Stimulated activated naive B cell treated with anti-CD40 and anti-IgM and Interleukin-4, amounts not matched to agents 10 μg/mL and 1 μg/mL and 100 μg/mL, for 72 hours (primary cell): ENCODE measurements around the gene PRLR.

Source experiments
- ATAC-seq, 2 donors: fragments of 150-1000 bp; cut with Tn5 transposase; replicated peaks; 2 replicates each; pipeline ENCODE4 v1.10.0; 2021; ENCODE audit warnings: moderate library complexity in 1 of 2
- DNase-seq: peaks from one replicate; pipeline ENCODE4 v3.0.0; 2021
- H3K27ac Mint-ChIP-seq: one replicate; pipeline ENCODE4 v1.8.0; 2022; ENCODE audit warnings: mild to moderate bottlenecking, mixed read lengths
- H3K27me3 Mint-ChIP-seq, 2 donors: one replicate each; pipeline ENCODE4 v1.8.0; 2022; ENCODE audit warnings: mixed read lengths in 2 of 2
- H3K36me3 Mint-ChIP-seq, 2 donors: one replicate each; pipeline ENCODE4 v1.8.0; 2022; ENCODE audit warnings: mixed read lengths in 2 of 2, mild to moderate bottlenecking in 1 of 2
- H3K4me1 Mint-ChIP-seq, 2 donors: one replicate each; pipeline ENCODE4 v1.8.0; 2022; ENCODE audit warnings: mixed read lengths in 2 of 2, mild to moderate bottlenecking in 1 of 2
- H3K4me3 Mint-ChIP-seq, 2 donors: one replicate each; pipeline ENCODE4 v1.8.0; 2022; ENCODE audit warnings: mild to moderate bottlenecking in 2 of 2, mixed read lengths in 2 of 2, moderate library complexity in 1 of 2
- H3K9me3 Mint-ChIP-seq, 2 donors: one replicate each; pipeline ENCODE4 v1.8.0; 2022; ENCODE audit warnings: mixed read lengths in 2 of 2, mild to moderate bottlenecking in 1 of 2

The PRLR gene

DNA sequence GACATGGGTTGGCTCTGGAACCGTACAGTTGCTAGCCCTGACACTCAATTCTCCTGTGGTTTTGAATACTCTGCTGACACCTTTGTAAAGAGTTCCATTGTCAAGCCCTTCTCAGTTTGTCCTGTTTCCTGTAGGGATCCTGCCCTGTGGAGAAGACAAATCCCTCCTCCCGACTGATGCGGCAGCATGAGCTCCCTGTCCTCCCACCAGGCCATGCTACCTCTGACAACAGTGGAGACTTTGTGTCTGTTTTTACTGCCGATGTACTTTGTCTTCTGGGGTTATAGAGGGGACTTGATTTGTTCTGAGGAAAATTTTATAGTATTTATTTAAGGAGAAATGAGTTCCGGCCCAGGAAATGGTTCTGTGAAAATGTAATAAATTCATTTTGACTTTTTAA lies 57.8 kb downstream of the PRLR start:
- DNase-seq: no peak
- Mint-ChIP-seq H3K36me3 (no peaks in the 10 kb centered on the region), H3K27ac (no peak overlapping the region), H3K27me3 (no peaks in the 10 kb centered on the region), H3K9me3 (peaks cover 3 to 4% of the 10 kb centered on the region in 2 donors), H3K4me1 (peaks cover 0 to 13% of the 10 kb centered on the region in 2 donors), H3K4me3 (no peak overlapping the region)
- no peak for ATAC-seq

DNA sequence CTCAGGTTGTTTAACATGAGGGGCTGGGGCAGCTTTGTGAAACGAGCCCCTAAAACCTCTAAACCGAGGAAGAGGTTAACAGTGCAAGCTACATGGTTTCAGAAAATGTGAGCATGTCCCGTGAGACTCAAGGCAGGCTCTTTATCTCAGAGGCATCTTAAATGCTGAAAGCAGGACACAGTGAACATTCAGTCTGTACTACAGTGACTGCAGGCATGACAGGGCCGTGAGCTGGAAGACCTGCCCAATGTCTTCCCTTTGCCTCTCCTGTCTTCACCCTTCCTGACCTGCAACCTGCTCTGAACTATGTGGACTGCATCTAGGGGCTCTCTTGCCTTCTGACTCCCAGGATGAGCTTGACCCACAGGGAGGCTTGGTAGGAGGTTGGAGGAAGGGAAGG lies 58.3 kb downstream of the PRLR start:
- no peak overlapping the region for H3K27ac Mint-ChIP-seq
- no peaks in the 10 kb centered on the region for H3K27me3 Mint-ChIP-seq
- H3K36me3 Mint-ChIP-seq: no peaks in the 10 kb centered on the region
- no peak for ATAC-seq
- H3K4me1 Mint-ChIP-seq: peaks cover 0 to 13% of the 10 kb centered on the region in 2 donors
- peaks cover 3 to 6% of the 10 kb centered on the region in 2 donors for H3K9me3 Mint-ChIP-seq
- DNase-seq: no peak
- no peak overlapping the region for H3K4me3 Mint-ChIP-seq

GRCh38 chr5:35171078-35171477 lies 59.2 kb downstream of the PRLR start:
- ATAC-seq (no peak), DNase-seq (no peak)
- no peak overlapping the region for H3K27ac Mint-ChIP-seq
- H3K9me3 Mint-ChIP-seq: peaks cover 3 to 6% of the 10 kb centered on the region in 2 donors
- H3K4me1 Mint-ChIP-seq: peaks cover 0 to 13% of the 10 kb centered on the region in 2 donors
- no peak overlapping the region for H3K4me3 Mint-ChIP-seq
- no peaks in the 10 kb centered on the region for H3K36me3 Mint-ChIP-seq
- no peaks in the 10 kb centered on the region for H3K27me3 Mint-ChIP-seq

- no peak for ATAC-seq
- no peak for DNase-seq
- Mint-ChIP-seq H3K9me3 (peaks cover 0 to 5% of the 10 kb centered on the region in 2 donors), H3K27me3 (no peaks in the 10 kb centered on the region), H3K4me1 (no peaks in the 10 kb centered on the region), H3K36me3 (no peaks in the 10 kb centered on the region), H3K4me3 (no peak overlapping the region), H3K27ac (no peak overlapping the region)
Measured at GRCh38 chr5:35166043-35166442, 64.2 kb downstream of the PRLR start.

DNA sequence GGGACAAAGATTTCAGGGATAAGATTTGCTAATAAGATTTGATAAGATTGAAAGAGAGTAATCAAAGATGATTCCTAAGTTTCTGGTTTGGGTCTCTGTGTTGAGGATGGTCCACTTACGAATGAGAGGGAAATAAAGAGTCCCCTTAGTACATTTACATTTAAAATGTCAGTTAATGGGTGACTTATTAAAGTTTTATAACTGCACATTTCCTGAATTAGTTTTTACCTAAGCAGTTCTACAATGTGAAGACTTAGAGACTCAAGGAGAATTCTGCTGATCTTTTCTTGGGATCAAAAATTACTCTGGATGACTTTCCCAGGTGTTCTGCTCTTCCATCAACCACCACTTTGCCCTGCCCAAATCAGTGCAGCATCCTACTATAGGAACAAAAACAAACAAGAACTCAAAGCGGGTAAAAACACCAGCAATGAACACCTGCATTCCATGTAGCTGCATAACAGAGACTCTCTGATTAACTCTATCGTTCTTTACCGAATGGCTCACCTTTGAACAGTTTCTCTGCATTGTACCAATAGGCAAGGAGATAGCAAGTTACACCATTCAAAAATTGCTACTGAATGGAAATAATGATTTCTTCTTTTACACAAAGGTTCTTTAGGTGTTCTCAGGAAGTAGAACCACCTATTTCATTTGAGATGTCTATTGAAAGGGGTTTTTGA lies 65.3 kb downstream of the PRLR start:
- DNase-seq: no peak
- ATAC-seq: no peak
- H3K4me1 Mint-ChIP-seq: peaks cover 0 to 2% of the 10 kb centered on the region in 2 donors
- H3K27me3 Mint-ChIP-seq: no peaks in the 10 kb centered on the region
- no peaks in the 10 kb centered on the region for H3K36me3 Mint-ChIP-seq
- H3K9me3 Mint-ChIP-seq: peaks cover 0 to 5% of the 10 kb centered on the region in 2 donors
- no peak overlapping the region for H3K27ac Mint-ChIP-seq
- no peak overlapping the region for H3K4me3 Mint-ChIP-seq

- H3K36me3 Mint-ChIP-seq: no peaks in the 10 kb centered on the region
Measured at GRCh38 chr5:35163710-35164033, 66.6 kb downstream of the PRLR start.

GRCh38 chr5:35162848-35163709 lies 67.2 kb downstream of the PRLR start:
- Mint-ChIP-seq H3K36me3 (no peaks in the 10 kb centered on the region), H3K27me3 (no peaks in the 10 kb centered on the region), H3K4me1 (peaks cover 0 to 2% of the 10 kb centered on the region in 2 donors), H3K27ac (no peak overlapping the region), H3K9me3 (peaks cover 0 to 5% of the 10 kb centered on the region in 2 donors), H3K4me3 (no peak overlapping the region)
- ATAC-seq: no peak
- no peak for DNase-seq

More at GRCh38 chr5:35163710-35164033, 66.6 kb downstream of the PRLR start:
- H3K27me3 Mint-ChIP-seq: no peaks in the 10 kb centered on the region
- H3K4me1 Mint-ChIP-seq: peaks cover 0 to 2% of the 10 kb centered on the region in 2 donors
- DNase-seq: no peak
- H3K4me3 Mint-ChIP-seq: no peak overlapping the region
- peaks cover 0 to 5% of the 10 kb centered on the region in 2 donors for H3K9me3 Mint-ChIP-seq
- H3K27ac Mint-ChIP-seq: no peak overlapping the region
- no peak for ATAC-seq

DNA sequence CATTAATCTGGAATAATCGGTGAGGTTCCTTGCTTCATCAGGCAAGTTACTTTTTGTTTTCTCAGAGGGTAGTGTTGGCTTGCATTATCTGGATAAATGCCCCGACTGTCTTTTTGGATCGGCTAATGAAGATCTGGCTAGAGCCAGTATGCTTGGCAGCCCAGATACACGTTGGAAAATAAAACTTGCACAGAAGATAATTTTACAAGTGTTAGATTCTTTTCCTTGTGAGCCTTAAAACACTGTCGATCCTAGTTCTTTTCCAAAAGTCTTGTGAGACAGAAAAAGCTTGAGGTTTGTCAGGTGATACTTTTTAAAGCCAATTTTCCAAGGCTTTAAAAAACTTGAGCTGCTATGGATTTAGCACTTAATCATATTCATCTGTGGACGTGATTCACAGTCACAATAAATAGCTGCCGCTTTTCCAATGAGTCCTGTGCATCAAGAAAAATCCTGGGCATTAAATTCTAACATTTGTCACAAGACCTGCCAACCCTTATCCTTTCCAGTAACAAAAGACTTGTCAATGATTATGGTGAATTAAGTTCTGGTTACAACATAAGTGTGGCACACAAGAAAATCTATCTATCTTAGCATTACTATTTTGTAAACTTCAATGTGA lies 68.5 kb downstream of the PRLR start:
- no peak overlapping the region for H3K4me3 Mint-ChIP-seq
- peaks cover 0 to 2% of the 10 kb centered on the region in 2 donors for H3K4me1 Mint-ChIP-seq
- no peaks in the 10 kb centered on the region for H3K9me3 Mint-ChIP-seq
- no peaks in the 10 kb centered on the region for H3K36me3 Mint-ChIP-seq
- H3K27me3 Mint-ChIP-seq: no peaks in the 10 kb centered on the region
- ATAC-seq (no peak), DNase-seq (no peak)
- no peak overlapping the region for H3K27ac Mint-ChIP-seq

DNA sequence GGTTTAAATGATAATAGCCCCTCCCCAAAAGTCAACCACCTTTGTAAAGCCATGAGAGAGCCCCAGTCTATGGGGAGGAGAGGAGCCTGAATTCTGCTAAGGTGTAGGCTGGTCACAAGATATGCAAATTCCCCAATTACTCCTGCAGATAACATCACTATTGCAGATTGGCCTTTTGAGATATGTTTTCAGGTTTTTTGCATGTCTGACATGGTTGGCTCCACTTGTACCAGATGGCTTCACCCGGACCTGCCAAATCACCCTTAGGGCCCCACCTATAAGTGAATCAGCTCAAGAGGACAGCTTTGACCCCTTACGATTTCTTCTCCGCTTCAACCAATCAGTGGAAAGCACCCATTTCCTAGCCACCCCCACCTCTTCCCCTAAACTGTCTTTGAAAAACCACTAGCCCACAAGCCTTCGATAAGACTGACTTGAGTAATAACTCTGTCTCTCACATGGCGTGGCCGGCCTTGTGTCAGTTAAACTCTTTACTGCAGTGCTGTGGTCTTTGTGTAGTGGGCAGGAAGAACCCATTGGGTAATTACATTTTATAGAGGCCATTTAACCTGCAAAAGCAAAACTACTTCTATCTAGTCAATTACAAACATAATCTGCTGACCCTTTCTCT lies 69.7 kb downstream of the PRLR start:
- H3K36me3 Mint-ChIP-seq: no peaks in the 10 kb centered on the region
- no peak overlapping the region for H3K27ac Mint-ChIP-seq
- no peak overlapping the region for H3K4me3 Mint-ChIP-seq
- peaks cover 0 to 2% of the 10 kb centered on the region in 2 donors for H3K4me1 Mint-ChIP-seq
- ATAC-seq: no peak
- peaks cover 0 to 5% of the 10 kb centered on the region in 2 donors for H3K27me3 Mint-ChIP-seq
- no peak for DNase-seq
- no peaks in the 10 kb centered on the region for H3K9me3 Mint-ChIP-seq

DNA sequence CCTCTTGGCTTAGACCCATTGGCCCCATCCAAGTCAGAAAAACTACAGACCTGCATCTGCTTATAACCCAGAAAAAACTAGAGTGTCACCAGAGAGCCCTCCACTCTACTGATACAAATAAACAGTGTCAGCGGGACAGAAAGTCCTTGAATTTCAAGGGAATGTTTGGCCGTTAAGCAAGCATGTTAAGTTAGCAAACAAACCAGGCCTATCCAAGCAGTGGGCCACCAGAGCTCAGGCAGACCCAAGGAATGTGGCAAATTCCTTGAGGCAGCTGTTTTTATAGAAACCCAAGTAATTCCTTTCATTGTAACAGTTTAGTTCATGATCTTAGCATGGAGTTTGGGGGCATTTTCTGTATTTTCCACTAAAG lies 70.9 kb downstream of the PRLR start:
- H3K36me3 Mint-ChIP-seq: no peaks in the 10 kb centered on the region
- peaks cover 0 to 5% of the 10 kb centered on the region in 2 donors for H3K27me3 Mint-ChIP-seq
- peaks cover 0 to 2% of the 10 kb centered on the region in 2 donors for H3K4me1 Mint-ChIP-seq
- H3K4me3 Mint-ChIP-seq: no peak overlapping the region
- DNase-seq (no peak), ATAC-seq (no peak)
- no peaks in the 10 kb centered on the region for H3K9me3 Mint-ChIP-seq
- no peak overlapping the region for H3K27ac Mint-ChIP-seq

DNA sequence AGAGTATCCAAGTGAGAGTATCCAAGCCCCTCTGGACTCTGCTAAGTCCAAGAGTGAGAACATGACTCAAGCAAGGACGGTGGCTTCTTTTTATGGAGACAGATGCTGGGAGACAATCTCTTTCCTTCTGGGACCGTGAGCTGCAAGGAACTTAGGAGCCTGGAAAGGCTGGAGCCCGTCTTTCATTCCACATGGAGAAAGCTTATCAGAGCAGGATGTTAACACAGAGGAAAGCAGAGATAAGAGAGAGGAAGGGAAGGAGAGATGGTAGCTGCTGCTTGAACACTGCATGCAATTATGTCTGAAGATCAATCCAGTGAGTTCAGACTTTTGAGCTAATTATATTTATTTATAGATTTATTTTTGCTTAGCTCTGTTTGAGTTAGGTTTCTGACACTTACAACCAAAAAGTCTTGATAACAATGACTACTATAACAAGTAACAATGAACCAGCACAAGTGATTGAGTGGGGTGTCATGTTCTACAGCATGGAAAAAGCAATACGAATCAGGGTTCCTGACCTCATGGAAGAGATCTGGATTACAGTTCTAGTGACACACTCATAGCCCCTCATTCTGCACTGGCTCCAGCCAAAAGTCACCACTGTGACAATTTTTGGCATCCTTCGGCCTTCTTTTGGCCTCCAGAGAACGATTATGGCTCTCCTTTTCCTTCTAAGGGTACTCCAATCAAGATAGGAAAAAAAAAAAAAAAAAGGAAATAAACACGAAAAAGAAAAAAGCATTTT lies 71.5 kb downstream of the PRLR start:
- H3K9me3 Mint-ChIP-seq: no peaks in the 10 kb centered on the region

DNA sequence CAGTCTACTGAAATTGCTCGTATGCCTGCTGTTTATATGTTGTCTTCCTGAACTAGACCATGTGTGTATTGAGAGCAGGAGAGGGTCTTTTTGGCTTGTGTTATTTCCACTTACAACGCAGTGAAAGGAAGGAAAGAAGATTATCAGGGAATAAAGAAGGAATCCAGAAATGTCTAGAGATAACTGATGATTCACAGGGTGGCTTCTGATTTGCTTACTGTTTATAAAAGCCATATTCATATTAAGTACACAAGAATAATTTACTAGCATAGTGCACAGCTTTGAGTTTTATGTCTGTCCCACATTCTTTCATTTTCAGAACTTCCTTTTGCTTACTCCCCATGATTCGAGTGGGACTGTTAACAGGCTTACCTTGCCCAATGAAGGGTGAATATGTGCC lies 72.1 kb downstream of the PRLR start:
- ATAC-seq (no peak), DNase-seq (no peak)
- H3K27ac Mint-ChIP-seq: no peak overlapping the region

More for the DNA sequence above, 71.5 kb downstream of the PRLR start:
- Mint-ChIP-seq H3K27me3 (peaks cover 0 to 5% of the 10 kb centered on the region in 2 donors), H3K4me3 (no peak overlapping the region), H3K27ac (no peak overlapping the region), H3K4me1 (peaks cover 0 to 2% of the 10 kb centered on the region in 2 donors), H3K36me3 (no peaks in the 10 kb centered on the region)
- DNase-seq: no peak
- no peak for ATAC-seq

GRCh38 chr5:35153375-35153932 lies 76.8 kb downstream of the PRLR start:
- Mint-ChIP-seq H3K9me3 (no peaks in the 10 kb centered on the region), H3K4me1 (no peaks in the 10 kb centered on the region), H3K27ac (no peak overlapping the region), H3K36me3 (no peaks in the 10 kb centered on the region), H3K27me3 (peaks cover 0 to 10% of the 10 kb centered on the region in 2 donors), H3K4me3 (no peak overlapping the region)
- ATAC-seq (no peak), DNase-seq (no peak)

More for the DNA sequence above, 72.1 kb downstream of the PRLR start:
- H3K27me3 Mint-ChIP-seq: peaks cover 0 to 5% of the 10 kb centered on the region in 2 donors
- peaks cover 0 to 2% of the 10 kb centered on the region in 2 donors for H3K4me1 Mint-ChIP-seq
- no peaks in the 10 kb centered on the region for H3K9me3 Mint-ChIP-seq
- no peaks in the 10 kb centered on the region for H3K36me3 Mint-ChIP-seq
- no peak overlapping the region for H3K4me3 Mint-ChIP-seq
